GM12872 (cell line): ENCODE measurements around the gene AGPAT3.

Experiments used
- CTCF ChIP-seq: IDR thresholded peaks from 3 replicates; pipeline ENCODE4 v1.5.1; 2011; ENCODE audit warnings: low read depth, mild to moderate bottlenecking, low read length, moderate library complexity; ENCODE audit not compliant: insufficient read depth

Gene AGPAT3

GRCh38 chr21:43957128-43957571 is 92.1 kb downstream of the AGPAT3 start:
- TF ChIP-seq CTCF, result no peak

- TF ChIP-seq CTCF, result no peak
These were observed 92.8 kb downstream of the AGPAT3 start for GRCh38 chr21:43957611-43958362.

- TF ChIP-seq CTCF, result no peak
These were observed 93.5 kb downstream of the AGPAT3 start for GRCh38 chr21:43958364-43959158.

- no peak for TF ChIP-seq CTCF
These were observed 94.5 kb downstream of the AGPAT3 start for GRCh38 chr21:43959231-43960116.

- TF ChIP-seq CTCF, result no peak
These were observed 96.4 kb downstream of the AGPAT3 start for GRCh38 chr21:43961382-43961909.

- TF ChIP-seq CTCF, result no peak
These were observed 101.0 kb downstream of the AGPAT3 start for GRCh38 chr21:43965911-43966585.
